Ovary (tissue), 3 donors: ENCODE measurements around the gene S100PBP.

Experiments
- CTCF ChIP-seq, 3 donors: fragments of 450-650 bp in 2 of 3; fragments of 200-600 bp in 1 of 3; IDR thresholded peaks; one replicate each; pipeline versions ENCODE4 v1.5.1 to v1.8.0; 2016 to 2022; ENCODE audit warnings: antibody characterized with exemption in 3 of 3, mild to moderate bottlenecking in 1 of 3
- EP300 ChIP-seq: sonication (generic); formaldehyde crosslinking; IDR thresholded peaks from one replicate; pipeline ENCODE4 v1.6.1; 2017; ENCODE audit warnings: antibody characterized with exemption
- donor health status: DM: no; HTN: no; CAD: no.

GRCh38 chr1:32816676-32817158 lies 736 bp upstream of the S100PBP start:
- no peak for TF ChIP-seq CTCF (IDR thresholded peaks at IDR 0.05)
- TF ChIP-seq EP300, result no peak
